Measurements from ENCODE around the gene BABAM1.

GRCh38 chr19:17304386-17305215 is 37.4 kb downstream of the BABAM1 start:
- no peak for TF ChIP-seq CTCF (IDR thresholded peaks at IDR 0.05; ENCODE audit: low read depth, low read length, poor library complexity, severe bottlenecking)
- no peak for TF ChIP-seq EZH2phosphoT487 (IDR thresholded peaks at IDR 0.05; ENCODE audit: borderline replicate concordance, low read length)

Data from DOHH2 (cell line).